Measurements from ENCODE around the gene CCDC192. TPM values are rescaled to one million over a fixed set of nuclear protein-coding genes. Genes with fewer than 3 reads are reported as not detected.

The CCDC192 gene
- total RNA-seq, 4 donors from 2014 or later: 0.70 to 3.1 (median 2.0) TPM; not detected in 1

DNA sequence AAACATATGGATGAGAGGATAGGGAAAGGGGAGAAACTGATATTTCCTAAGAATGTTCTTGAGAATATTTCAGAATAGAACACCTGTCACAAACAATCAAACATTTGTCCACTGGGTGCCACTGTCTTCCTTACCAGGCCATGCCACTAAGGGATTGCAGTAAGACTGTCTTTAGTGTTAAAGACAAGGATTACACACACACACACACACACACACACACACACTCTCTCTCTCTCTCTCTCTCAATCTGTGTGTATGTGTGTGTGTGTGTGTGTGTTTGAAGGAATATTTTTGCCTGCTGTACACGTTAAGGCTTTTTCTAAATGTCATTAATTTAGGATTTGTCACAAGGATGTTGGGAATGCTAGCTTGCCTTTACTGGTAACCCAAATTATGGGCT lies 54.4 kb downstream of the CCDC192 start:
- H3K27ac ChIP-seq: no peak overlapping the region
- no peaks in the 10 kb centered on the region for H3K27me3 ChIP-seq
- WGBS: 38% methylated on average over 1 of the region's 1 CpG
- TF ChIP-seq, protein P1, sequence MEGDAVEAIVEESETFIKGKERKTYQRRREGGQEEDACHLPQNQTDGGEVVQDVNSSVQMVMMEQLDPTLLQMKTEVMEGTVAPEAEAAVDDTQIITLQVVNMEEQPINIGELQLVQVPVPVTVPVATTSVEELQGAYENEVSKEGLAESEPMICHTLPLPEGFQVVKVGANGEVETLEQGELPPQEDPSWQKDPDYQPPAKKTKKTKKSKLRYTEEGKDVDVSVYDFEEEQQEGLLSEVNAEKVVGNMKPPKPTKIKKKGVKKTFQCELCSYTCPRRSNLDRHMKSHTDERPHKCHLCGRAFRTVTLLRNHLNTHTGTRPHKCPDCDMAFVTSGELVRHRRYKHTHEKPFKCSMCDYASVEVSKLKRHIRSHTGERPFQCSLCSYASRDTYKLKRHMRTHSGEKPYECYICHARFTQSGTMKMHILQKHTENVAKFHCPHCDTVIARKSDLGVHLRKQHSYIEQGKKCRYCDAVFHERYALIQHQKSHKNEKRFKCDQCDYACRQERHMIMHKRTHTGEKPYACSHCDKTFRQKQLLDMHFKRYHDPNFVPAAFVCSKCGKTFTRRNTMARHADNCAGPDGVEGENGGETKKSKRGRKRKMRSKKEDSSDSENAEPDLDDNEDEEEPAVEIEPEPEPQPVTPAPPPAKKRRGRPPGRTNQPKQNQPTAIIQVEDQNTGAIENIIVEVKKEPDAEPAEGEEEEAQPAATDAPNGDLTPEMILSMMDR (IDR thresholded peaks at IDR 0.05): peak; percentile 28 to 31
- TF ChIP-seq EP300 (IDR thresholded peaks at IDR 0.05): no peak
- H3K4me1 ChIP-seq: peaks cover 3% of the 10 kb centered on the region
- no peak for DNase-seq (ENCODE audit: low spot score in 2 of 2)
- H3K9me3 ChIP-seq: no peaks in the 10 kb centered on the region
- H3K36me3 ChIP-seq: no peaks in the 10 kb centered on the region
- no peak overlapping the region for H3K4me3 ChIP-seq

DNA sequence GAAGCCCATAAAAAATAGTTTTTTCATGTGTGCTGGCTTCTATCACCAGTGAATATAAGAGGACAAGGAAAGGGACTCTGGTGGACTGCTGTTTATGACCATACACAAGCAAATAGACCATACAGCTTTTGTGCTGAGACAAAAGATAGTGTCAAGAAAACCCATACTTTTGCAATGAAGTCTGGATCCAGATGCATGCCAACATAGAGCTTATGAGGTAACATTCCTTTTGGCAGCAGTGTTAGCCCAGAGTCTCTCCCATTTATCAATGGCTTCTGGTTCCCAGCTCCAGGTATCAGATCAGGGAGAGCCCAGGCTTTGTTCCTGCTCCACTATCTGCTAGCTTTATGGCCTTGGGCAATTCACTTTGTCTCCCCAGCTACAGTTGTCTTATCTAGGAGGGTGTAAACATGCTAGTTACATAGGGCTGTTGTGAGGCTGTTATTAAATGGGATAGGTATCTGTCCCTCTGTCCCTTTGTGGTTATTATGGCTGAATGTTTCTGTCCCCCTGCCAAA lies 55.6 kb downstream of the CCDC192 start:
- no peaks in the 10 kb centered on the region for H3K9me3 ChIP-seq
- no peaks in the 10 kb centered on the region for H3K27me3 ChIP-seq
- DNase-seq (ENCODE audit: low spot score in 2 of 2): no peak
- H3K27ac ChIP-seq: no peak overlapping the region
- H3K4me1 ChIP-seq: peaks cover 3% of the 10 kb centered on the region
- no peaks in the 10 kb centered on the region for H3K36me3 ChIP-seq
- H3K4me3 ChIP-seq: no peak overlapping the region
- TF ChIP-seq POLR2AphosphoS5 (IDR thresholded peaks at IDR 0.05): no peak
- TF ChIP-seq POLR2A (IDR thresholded peaks at IDR 0.05): no peak
- TF ChIP-seq EP300 (IDR thresholded peaks at IDR 0.05): no peak
- TF ChIP-seq, protein P1 (IDR thresholded peaks at IDR 0.05): no peak

DNA sequence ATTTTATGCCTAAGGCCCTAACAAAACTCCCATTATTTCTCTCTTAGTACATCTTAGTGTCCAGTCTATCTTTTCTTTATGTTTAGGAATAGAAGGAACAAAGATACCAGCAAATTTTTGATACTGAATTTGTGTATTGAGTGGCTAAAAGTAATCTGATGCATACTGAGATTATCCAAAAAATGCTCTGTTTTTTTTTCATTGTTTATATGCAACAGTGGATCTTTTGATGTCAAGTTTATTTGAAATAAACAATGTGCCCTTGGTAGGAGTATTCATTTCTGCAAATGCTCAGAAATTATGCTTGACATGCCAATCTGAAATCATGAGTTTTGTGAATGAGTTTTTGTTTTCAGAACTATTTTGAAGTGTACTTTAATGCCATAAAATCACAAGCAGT lies 58.7 kb downstream of the CCDC192 start:
- Histone ChIP-seq H3K9me3 (no peaks in the 10 kb centered on the region), H3K27me3 (no peaks in the 10 kb centered on the region), H3K4me1 (peaks cover 3% of the 10 kb centered on the region), H3K36me3 (no peaks in the 10 kb centered on the region), H3K27ac (no peak overlapping the region), H3K4me3 (no peak overlapping the region)
- TF ChIP-seq POLR2AphosphoS5 (IDR thresholded peaks at IDR 0.05): no peak
- no peak for TF ChIP-seq EP300 (IDR thresholded peaks at IDR 0.05)
- DNase-seq (ENCODE audit: low spot score in 2 of 2): no peak

DNA sequence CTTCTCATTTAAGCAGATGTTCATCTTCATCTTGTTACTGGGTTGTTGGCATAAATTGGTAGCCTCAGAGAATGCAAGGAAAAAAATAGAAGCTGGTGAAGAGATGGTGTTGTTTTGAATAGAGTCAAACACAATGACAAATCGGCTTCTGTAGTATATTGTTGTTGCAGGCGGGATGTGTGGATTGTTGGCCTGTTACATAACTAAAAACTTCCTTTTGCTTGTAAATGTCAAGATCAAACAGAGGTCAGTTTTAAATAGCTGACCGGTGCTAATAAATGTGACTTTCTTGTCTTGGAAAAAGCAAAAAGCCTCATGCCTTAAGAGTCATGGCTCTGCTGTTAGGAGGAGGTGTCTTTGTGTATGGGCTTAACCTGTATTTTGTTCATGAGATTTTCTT lies 59.2 kb downstream of the CCDC192 start:
- no peaks in the 10 kb centered on the region for H3K9me3 ChIP-seq
- no peaks in the 10 kb centered on the region for H3K27me3 ChIP-seq
- H3K36me3 ChIP-seq: no peaks in the 10 kb centered on the region
- no peak overlapping the region for H3K27ac ChIP-seq
- peaks cover 3% of the 10 kb centered on the region for H3K4me1 ChIP-seq
- 56% methylated on average over 3 of the region's 3 CpGs for WGBS
- no peak for DNase-seq (ENCODE audit: low spot score in 2 of 2)
- TF ChIP-seq EP300 (IDR thresholded peaks at IDR 0.05) (no peak), POLR2AphosphoS5 (IDR thresholded peaks at IDR 0.05) (no peak), POLR2A (IDR thresholded peaks at IDR 0.05) (no peak)
- TF ChIP-seq, protein P1 (IDR thresholded peaks at IDR 0.05): no peak
- no peak overlapping the region for H3K4me3 ChIP-seq

DNA sequence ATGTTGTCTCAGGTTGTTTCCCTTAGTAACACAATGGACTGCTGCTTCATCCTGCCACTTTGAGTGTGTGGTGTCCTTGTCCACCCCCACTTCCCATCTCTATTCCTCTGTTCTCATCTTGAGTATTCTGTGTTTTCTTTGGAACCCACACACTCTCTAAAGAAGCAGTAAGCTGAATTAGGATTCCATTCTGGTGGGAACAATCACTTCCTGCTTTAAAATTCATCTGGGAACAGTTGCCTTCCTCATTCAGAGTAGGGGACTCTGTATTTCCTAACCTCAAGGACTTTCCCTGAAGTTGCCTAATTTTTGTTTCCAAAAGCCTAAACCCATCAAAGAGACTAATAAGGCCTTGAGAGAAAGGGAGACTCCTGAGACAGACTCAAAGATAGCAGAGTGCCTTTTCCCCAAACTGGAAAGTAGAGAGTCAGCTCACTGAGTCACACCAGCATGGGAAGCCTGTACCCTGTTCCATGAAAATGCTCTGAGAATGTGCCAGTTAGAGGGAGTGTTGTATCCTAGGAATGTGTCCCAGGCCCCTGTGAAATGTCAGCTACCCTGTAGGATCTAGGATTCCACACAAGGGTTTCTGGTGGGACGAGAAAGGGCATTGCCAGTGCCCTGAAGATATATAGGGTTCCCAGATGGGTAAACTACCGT lies 63.6 kb downstream of the CCDC192 start:
- H3K36me3 ChIP-seq: no peaks in the 10 kb centered on the region
- no peak for DNase-seq (ENCODE audit: low spot score in 2 of 2)
- no peaks in the 10 kb centered on the region for H3K4me1 ChIP-seq
- H3K27me3 ChIP-seq: no peaks in the 10 kb centered on the region
- WGBS: 94% methylated on average over 2 of the region's 2 CpGs
- no peak for TF ChIP-seq POLR2AphosphoS5 (IDR thresholded peaks at IDR 0.05)
- no peak for TF ChIP-seq POLR2A (IDR thresholded peaks at IDR 0.05)
- no peak for TF ChIP-seq EP300 (IDR thresholded peaks at IDR 0.05)
- TF ChIP-seq, protein P1 (IDR thresholded peaks at IDR 0.05): no peak
- H3K4me3 ChIP-seq: no peak overlapping the region
- no peaks in the 10 kb centered on the region for H3K9me3 ChIP-seq
- no peak overlapping the region for H3K27ac ChIP-seq

DNA sequence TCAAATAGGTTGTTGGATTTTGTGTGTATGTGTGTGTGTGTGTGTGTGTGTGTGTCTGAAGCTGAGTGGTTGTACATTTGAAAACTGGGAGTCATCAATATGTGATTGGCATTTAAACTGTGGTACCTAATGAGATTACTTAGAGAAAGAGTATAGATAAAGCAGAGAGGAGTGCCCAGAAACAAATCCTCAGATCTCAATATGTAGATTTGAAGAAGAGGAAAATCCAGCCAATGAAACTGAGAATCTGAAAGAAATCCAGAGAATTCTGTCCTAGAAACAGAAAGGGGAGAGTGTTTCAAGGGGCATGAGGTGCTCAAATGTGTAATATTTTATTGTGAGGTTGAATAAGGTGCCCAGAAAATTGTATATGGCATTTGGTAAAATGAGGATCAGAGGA lies 66.2 kb downstream of the CCDC192 start:
- TF ChIP-seq, protein P1 (IDR thresholded peaks at IDR 0.05): no peak
- TF ChIP-seq EP300 (IDR thresholded peaks at IDR 0.05) (no peak), POLR2AphosphoS5 (IDR thresholded peaks at IDR 0.05) (no peak), POLR2A (IDR thresholded peaks at IDR 0.05) (no peak)
- H3K27me3 ChIP-seq: no peaks in the 10 kb centered on the region
- no peak for DNase-seq (ENCODE audit: low spot score in 2 of 2)
- no peaks in the 10 kb centered on the region for H3K9me3 ChIP-seq
- H3K36me3 ChIP-seq: no peaks in the 10 kb centered on the region
- H3K4me1 ChIP-seq: no peaks in the 10 kb centered on the region
- peak overlapping the region; percentile 25 for H3K27ac ChIP-seq
- no peak overlapping the region for H3K4me3 ChIP-seq

All from suprapubic skin (tissue), 4 donors.